GM12891 (cell line): ENCODE data around the gene TBX18.

Source experiments
- POLR2A ChIP-seq: IDR thresholded peaks from 2 replicates; pipeline ENCODE4 v1.6.1; 2011; ENCODE audit warnings: low read depth, low read length, control low read depth
- POLR2AphosphoS5 ChIP-seq: IDR thresholded peaks from 2 replicates; pipeline ENCODE4 v1.6.1; 2011; ENCODE audit warnings: low read depth, low read length, control low read depth

DNA sequence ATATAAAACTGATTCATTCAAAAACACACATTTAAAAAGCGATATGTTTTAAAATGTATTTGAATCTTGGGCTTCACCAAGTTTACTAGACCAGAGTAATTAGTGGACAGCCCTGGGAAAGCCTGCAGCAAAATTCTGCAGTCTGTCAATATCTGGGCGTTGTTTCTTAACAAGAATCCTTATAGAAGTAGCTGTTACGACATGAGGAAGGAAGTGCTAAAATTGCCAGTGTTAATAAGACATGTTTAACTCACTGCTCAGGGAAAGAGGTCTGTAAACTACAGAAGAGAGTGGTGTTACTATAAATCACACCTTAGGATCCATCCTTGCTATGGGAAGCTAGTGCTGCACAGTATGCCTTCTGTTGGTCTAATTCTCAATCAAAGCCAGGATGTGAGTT is 120.6 kb downstream of the TBX18 start:
- no peak for TF ChIP-seq POLR2AphosphoS5
- TF ChIP-seq POLR2A: no peak
